HG03342 (cell line): ENCODE measurements around the gene INCENP.

Experiments
- ATAC-seq: cut with Tn5 transposase; IDR thresholded peaks from one replicate; pipeline ENCODE4 v1.9.1; 2021; ENCODE audit warnings: mild to moderate bottlenecking, moderate library complexity; ENCODE audit not compliant: unreplicated experiment

The INCENP gene

DNA sequence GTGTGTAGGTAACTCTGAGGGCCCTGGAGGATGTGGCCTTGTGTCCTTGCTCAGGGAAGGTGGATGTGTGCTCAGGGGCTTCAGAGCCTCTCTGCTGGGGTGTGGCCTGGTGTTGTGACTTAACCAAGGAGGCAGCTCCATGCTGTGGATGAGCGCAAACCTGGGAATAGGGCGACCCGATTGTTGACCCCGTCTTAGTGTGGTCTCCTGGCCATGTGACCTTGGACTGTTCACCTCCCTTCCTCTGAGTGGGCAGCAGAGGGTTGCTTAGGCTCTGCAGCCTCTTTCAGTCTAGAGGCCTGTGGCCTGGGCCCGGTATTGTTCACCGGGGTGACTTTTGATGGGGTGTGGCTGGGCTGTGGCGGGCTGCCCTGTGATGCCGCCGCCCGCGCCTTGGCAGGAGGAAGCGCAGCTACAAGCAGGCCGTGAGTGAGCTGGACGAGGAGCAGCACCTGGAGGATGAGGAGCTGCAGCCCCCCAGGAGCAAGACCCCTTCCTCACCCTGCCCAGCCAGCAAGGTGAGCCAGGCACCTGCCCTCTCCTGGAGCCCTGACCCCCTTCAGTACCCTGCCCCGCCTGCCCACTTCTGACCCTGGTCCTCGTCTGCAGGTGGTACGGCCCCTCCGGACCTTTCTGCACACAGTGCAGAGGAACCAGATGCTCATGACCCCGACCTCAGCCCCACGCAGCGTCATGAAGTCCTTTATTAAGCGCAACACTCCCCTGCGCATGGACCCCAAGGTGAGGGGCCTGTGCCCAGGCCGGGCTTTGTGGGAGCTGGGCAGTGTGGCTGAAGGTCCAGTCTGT is 16.7 kb downstream of the INCENP start:
- no peak for ATAC-seq

DNA sequence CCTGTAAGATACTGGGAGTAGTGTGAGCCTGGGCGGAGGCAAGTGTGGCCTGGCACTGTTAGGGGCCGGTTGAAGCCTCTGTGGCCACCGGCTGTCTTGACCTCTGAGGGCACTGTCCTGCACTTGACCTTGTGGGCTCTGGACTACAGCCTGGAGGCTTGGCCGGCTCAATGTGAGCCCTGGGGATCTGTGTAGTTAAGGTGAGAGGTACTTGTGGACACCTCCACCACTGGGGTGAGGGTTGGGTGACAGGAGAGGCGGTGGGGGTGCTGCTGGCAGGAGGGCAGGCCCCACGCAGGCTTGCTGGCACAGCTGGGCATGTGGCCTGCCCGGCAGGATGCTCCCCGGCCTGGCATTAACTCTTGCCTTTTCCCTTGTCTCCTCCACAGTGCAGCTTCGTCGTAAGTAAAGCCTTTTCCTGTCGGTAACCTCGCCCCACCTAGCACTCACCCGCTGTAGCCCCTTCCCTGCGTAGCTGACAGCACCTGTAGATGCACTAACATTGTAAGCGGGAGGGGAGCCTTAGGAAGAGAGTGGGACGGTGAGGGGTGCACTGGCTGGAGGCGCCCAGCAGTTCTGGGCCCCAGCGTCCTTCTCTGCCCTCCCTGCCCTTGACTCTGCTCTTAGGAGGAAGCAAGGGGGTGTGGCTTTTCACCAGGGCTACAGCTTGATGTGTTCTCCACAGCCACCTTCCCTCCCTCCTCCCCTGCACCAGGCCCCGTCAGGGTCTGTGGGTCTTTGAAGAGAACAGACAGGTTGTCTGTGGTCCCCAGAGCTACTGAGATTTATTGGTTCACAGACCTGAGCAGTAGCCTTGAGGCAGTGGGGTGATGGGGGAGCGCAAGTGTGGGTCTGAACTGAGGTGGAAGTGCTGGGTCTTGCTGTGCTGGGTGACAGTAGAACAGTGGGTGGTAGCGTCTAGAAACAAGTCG is 17.6 kb downstream of the INCENP start:
- ATAC-seq, result no peak

DNA sequence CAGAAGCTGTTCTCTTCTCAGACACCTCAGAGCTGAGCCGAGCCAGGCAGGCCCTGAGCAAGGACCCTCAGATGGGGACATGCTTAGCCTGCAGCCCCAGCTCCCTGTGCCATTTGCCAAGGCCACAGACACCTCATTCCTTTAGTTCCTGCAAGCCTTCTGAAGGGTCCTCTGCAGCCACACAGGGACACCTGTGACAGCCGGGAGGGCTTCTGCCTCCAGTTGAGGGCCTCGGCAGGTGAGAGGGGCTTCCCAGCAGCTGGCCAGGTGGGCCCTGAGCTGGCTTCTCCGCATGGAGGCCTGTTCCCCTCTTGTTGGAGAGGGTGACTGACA is 18.2 kb downstream of the INCENP start:
- ATAC-seq, result no peak

GRCh38 chr11:62142921-62143320 is 19.1 kb downstream of the INCENP start:
- ATAC-seq, result no peak

GRCh38 chr11:62143727-62144126 is 19.9 kb downstream of the INCENP start:
- no peak for ATAC-seq

- ATAC-seq, result no peak
These were observed 20.9 kb downstream of the INCENP start for GRCh38 chr11:62144641-62145255.

GRCh38 chr11:62145261-62145871 is 21.6 kb downstream of the INCENP start:
- ATAC-seq, result no peak

DNA sequence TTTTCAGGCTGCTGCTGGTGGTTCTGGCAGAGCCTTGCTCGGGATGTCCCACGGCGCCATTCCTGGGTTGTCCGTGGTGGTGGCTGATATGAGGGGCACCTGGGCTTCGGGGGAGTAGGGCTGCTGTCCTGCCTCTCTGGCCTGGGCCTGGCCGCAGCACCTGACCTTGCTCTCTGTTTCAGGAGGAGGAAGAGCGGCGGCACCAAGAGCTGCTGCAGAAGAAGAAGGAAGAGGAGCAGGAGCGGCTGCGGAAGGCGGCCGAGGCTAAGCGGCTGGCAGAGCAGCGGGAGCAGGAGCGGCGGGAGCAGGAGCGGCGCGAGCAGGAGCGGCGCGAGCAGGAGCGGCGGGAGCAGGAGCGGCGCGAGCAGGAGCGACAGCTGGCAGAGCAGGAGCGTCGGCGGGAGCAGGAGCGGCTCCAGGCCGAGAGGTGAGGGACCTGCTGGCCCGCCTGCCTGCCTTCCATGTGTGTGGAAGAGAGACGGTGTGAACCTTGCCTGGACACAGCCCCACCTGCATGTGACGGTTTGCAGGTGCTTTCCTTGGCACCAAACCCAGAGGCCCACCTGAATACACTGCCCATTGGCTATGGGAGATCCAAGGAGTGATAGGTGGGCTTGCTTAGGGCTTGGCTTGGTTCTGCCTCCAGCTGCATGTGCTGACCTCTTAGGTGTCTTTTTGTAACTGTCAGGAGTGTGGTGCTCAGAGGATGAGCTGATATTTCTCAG is 22.8 kb downstream of the INCENP start:
- no peak for ATAC-seq

GRCh38 chr11:62147545-62147944 is 23.7 kb downstream of the INCENP start:
- ATAC-seq, result no peak

DNA sequence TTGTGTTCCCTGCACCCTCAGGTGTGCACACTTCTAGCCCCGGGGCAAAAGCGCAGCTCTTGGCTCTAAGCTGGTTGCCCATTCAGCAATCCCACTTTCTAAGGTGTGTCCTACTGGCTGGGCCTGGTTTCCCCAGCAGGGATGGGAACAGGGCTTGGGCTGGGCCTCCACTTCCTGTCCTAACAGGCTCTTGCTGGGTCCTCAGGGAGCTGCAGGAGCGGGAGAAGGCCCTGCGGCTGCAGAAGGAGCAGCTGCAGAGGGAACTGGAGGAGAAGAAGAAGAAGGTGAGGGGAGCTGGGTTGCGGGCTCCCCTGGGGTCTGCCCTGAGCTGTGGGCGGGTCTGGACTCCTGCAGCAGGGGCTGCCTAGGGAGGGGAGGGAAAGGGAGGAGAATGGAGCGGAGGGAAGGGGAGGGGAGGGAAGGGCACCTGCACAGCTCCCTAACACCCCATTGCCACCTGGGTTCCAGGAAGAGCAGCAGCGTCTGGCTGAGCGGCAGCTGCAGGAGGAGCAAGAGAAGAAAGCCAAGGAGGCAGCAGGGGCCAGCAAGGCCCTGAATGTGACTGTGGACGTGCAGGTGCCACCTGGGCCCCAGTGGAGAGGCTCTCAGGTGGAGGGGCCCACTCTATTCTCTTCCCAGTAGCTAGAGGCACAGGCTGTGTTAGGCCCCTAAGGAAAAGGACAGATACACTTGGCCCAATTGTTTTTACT is 24.6 kb downstream of the INCENP start:
- no peak for ATAC-seq

GRCh38 chr11:62149986-62150886 is 26.4 kb downstream of the INCENP start:
- ATAC-seq, result no peak

DNA sequence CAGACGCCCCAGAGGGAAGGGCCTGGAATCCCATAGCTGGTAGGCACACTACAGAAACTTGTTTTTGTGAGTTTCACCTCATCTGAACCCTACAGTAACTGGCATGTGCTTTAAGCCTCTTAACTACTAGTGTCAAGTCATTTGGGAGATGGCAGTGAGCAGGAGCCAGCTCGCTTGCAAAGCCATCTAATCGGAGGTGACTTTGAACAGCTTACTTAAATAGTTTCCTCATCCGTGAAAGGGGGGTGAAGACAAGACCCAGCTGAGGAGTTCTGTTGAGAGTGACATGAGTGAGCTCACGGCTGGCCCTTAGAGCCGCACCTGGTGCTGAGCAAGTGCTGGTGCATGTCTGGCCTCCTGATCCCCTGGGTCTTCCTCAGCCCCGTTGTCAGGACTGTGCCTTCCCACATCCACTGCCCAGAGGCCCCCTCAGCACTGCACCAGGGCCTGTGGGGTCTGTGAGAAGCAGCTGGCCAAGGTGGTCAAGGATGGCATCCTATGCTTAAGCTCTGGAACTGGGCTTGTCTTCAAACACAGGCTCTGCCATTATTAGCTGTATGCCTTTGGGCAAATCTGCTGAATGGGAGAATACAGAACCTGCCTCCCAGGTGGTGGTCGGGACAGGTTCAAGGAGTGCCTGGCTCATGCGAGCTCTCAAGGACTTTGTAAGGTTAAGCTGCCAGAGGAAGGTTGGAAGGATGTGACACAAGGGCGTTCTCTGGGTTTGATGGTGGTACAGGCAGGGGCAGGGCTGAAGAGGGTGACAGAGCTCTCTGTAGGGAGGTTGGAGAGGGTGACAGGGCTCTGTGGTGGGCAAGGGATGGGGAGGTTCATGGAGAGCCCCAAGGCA is 27.3 kb downstream of the INCENP start:
- ATAC-seq, result no peak

- no peak for ATAC-seq
These were observed 27.9 kb downstream of the INCENP start for GRCh38 chr11:62151737-62152102.

GRCh38 chr11:62152245-62153086 is 28.7 kb downstream of the INCENP start:
- ATAC-seq, result no peak

DNA sequence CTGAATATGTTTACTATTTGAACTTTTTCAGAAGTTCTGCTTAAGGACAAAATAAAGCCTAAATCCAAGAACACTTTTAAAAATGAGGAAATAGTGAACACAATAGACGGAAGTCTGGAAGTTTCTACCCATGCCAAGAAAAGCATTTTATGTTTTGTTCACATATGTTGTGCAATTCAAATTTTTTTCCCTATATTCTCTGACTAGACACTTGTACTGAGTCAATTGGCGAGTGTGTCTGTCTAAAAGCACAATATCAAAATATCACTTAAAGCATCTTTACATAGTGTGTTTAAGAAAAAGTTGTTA is 29.2 kb downstream of the INCENP start:
- ATAC-seq, result no peak

GRCh38 chr11:62153617-62154016 is 29.8 kb downstream of the INCENP start:
- no peak for ATAC-seq

DNA sequence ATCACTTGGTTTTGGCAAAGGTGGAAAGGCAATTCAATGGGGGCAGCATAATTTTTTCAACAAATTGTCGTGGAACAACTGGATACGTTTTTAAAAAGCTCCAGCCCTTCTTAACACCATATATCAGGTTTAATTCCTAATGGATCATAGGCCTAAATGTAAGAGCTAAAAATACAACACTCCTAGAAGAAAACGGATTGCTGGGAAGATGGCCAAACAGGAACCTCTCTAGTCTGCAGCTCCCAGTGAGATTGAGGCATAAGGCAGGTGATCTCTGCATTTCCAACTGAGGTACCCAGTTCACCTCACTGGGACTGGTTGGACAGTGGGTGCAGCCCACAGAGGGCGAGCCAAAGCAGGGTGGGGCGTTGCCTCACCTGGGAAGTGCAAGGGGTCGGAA is 33.8 kb downstream of the INCENP start:
- ATAC-seq, result no peak
